ENCODE measurements around the gene CENPB.

DNA sequence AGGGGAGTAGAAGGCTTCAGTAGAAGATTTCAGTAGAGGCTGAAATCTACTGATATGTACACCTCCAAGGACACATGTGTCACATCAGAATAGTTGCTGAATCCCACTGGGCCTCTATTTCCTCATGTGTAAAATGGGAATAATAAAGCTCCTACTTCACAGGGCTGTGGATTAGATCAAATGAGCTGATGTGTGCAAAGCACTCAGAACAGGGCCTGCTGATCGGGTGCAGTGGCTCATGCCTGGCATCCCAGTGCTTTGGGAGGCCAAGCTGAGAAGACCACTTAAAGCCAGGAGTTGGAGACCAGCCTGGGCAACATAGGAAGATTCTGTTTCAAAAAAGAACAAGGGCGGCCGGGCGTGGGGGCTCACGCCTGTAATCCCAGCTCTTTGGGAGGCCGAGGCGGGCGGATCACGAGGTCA lies 25.7 kb upstream of the CENPB start:
- TF ChIP-seq CTCF (IDR thresholded peaks at IDR 0.05), result no peak
- no peak for TF ChIP-seq ZFX (IDR thresholded peaks at IDR 0.05; ENCODE audit: borderline replicate concordance)
